Breast epithelium (tissue), 4 donors: ENCODE data around the gene HOXC5. TPM values are rescaled to one million over a fixed set of nuclear protein-coding genes. Genes with fewer than 3 reads are reported as not detected.

ENCODE experiments used
- DNase-seq, 2 donors: peaks; one replicate each; pipeline ENCODE4 v3.0.0-alpha.2; 2019; ENCODE audit warnings: low spot score in 2 of 2
- H3K27ac ChIP-seq, 2 donors: fragments of 200-600 bp; sonication (generic) in 1 of 2; one replicate each; pipeline ENCODE4 v1.5.1; 2016 to 2019; ENCODE audit warnings: mild to moderate bottlenecking in 1 of 2
- H3K27me3 ChIP-seq, 2 donors: fragments of 200-600 bp; sonication (generic) in 1 of 2; one replicate each; pipeline versions ENCODE4 v1.5.1 to v1.6.0; 2017 to 2019; ENCODE audit warnings: control low read depth in 1 of 2, mild to moderate bottlenecking in 1 of 2
- H3K36me3 ChIP-seq: fragments of 200-600 bp; one replicate; pipeline ENCODE4 v1.5.1; 2019
- H3K4me1 ChIP-seq, 2 donors: fragments of 200-600 bp; sonication (generic); one replicate each; pipeline ENCODE4 v1.5.1; 2016 to 2019; ENCODE audit warnings: control low read depth in 1 of 2
- H3K4me3 ChIP-seq, 3 donors: fragments of 200-600 bp; sonication (generic); 1 replicate in 2 of 3; 2 replicates in 1 of 3; pipeline ENCODE4 v1.5.1; 2016 to 2019; ENCODE audit warnings: mild to moderate bottlenecking in 3 of 3, moderate library complexity in 2 of 3
- H3K9me3 ChIP-seq, 2 donors: fragments of 200-600 bp; sonication (generic) in 1 of 2; one replicate each; pipeline ENCODE4 v1.5.1; 2016 to 2019; ENCODE audit warnings: control low read depth in 1 of 2
- POLR2A ChIP-seq: fragments of 450-650 bp; IDR thresholded peaks from one replicate; pipeline ENCODE4 v1.6.1; 2016; ENCODE audit warnings: antibody characterized with exemption, mild to moderate bottlenecking, moderate library complexity
- POLR2AphosphoS5 ChIP-seq, 3 donors: sonication (generic); formaldehyde crosslinking; IDR thresholded peaks; one replicate each; pipeline ENCODE4 v1.6.1; 2017; ENCODE audit warnings: antibody characterized with exemption in 3 of 3
- intact Hi-C: fragments of 100-400 bp; cut with DNase I; formaldehyde crosslinking; loops from one replicate; pipeline ENCODE4 v1.15.1; 2023; ENCODE audit warnings: low total_unique reads
- total RNA-seq, 3 donors: library from RNA; depleted of rRNA; stranded (reverse); fragments of >200 nt; gene quantifications; one replicate each; pipeline ENCODE4 v1.1.0, GENCODE V29; 2016
- TF ChIP-seq, protein P1 (sequence below), 3 donors: fragments of 450-650 bp; IDR thresholded peaks; one replicate each; pipeline ENCODE4 v1.5.1; 2016 to 2017; ENCODE audit warnings: antibody characterized with exemption in 3 of 3, mild to moderate bottlenecking in 3 of 3, moderate library complexity in 3 of 3

The HOXC5 gene
- total RNA-seq, 3 donors from 2014 or later, result 0.73 to 0.98 (median 0.96) TPM

DNA sequence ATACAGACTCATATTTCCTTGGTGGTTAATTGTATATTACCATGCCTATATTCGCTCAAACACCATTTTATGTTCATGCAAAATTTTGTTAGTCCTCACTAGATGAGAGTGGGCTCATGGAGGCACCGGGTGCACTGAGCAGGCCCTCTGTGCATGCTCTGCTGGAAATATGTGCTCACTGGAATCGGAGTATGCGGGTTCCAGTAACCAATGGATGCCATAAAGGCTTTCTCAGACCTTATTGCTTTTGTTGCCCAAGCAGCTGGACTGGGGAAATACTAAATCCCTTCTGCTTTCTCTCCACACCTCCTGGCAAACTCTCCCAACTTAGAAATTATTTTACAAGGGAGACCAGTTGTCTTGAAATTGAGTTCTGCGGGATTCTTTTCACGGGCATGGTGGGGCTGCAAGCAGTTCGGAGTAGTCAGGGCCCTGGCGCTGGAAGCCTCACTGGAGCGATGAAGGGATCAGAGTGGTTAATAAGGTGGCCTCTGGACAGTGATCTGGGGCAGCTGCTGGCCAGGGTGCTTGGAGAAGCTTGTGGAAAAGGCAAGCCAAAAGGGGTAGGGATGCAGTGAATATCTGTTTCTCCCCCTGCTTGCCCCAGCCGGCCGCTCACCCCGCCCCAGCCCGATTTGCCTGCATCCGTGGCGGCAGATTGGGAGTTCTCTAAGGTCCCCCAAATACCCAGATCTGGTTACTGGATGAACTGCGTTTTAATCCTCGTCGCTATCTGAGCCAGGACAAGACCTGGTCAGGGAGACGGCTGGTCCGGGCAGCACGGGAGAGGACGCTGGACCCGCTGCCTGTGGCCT is 12.1 kb upstream of the HOXC5 start:
- peaks cover 0 to 16% of the 10 kb centered on the region in 2 donors for H3K4me1 ChIP-seq
- peak overlapping the region; percentile 99 for H3K27ac ChIP-seq
- no peaks in the 10 kb centered on the region for H3K36me3 ChIP-seq
- H3K27me3 ChIP-seq, result no peaks in the 10 kb centered on the region
- intact Hi-C loops, result no loop called here
- TF ChIP-seq POLR2AphosphoS5 (IDR thresholded peaks at IDR 0.05) (no peak), POLR2A (no peak)
- TF ChIP-seq, protein P1, sequence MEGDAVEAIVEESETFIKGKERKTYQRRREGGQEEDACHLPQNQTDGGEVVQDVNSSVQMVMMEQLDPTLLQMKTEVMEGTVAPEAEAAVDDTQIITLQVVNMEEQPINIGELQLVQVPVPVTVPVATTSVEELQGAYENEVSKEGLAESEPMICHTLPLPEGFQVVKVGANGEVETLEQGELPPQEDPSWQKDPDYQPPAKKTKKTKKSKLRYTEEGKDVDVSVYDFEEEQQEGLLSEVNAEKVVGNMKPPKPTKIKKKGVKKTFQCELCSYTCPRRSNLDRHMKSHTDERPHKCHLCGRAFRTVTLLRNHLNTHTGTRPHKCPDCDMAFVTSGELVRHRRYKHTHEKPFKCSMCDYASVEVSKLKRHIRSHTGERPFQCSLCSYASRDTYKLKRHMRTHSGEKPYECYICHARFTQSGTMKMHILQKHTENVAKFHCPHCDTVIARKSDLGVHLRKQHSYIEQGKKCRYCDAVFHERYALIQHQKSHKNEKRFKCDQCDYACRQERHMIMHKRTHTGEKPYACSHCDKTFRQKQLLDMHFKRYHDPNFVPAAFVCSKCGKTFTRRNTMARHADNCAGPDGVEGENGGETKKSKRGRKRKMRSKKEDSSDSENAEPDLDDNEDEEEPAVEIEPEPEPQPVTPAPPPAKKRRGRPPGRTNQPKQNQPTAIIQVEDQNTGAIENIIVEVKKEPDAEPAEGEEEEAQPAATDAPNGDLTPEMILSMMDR (IDR thresholded peaks at IDR 0.05), result no peak
- no peak for DNase-seq
- peak overlapping the region; percentile 65 to 80 (median 71) for H3K4me3 ChIP-seq
- H3K9me3 ChIP-seq, result no peaks in the 10 kb centered on the region

DNA sequence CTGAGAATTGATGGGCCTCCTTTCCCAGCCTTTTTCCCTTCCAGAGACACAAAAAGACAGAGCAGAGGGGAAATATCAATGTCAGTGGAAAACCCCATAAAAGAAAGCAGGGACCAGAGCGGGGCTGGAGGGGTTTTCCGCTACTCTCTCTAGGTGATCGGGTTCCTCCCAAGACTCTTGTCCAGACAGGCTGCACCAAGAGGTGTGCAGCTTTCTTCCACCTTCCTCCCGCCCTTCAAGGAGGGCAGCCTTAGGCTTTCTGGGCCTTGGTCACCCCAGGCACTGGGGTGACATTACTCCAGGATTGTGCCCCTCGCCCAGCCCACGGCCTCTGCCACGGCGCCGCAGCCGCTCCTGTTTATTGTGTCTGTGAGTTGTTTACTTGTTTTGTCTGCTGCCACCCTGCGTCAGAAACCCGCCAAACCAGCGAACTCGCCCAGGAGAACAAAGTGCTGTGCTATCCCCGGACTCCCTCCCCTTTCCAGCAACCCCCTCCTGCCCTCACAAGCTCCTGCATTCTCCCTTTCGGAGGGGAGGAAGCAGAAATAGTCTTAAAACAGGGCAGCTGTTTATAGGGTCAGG is 11.3 kb upstream of the HOXC5 start:
- intact Hi-C loops, result no loop called here

DNA sequence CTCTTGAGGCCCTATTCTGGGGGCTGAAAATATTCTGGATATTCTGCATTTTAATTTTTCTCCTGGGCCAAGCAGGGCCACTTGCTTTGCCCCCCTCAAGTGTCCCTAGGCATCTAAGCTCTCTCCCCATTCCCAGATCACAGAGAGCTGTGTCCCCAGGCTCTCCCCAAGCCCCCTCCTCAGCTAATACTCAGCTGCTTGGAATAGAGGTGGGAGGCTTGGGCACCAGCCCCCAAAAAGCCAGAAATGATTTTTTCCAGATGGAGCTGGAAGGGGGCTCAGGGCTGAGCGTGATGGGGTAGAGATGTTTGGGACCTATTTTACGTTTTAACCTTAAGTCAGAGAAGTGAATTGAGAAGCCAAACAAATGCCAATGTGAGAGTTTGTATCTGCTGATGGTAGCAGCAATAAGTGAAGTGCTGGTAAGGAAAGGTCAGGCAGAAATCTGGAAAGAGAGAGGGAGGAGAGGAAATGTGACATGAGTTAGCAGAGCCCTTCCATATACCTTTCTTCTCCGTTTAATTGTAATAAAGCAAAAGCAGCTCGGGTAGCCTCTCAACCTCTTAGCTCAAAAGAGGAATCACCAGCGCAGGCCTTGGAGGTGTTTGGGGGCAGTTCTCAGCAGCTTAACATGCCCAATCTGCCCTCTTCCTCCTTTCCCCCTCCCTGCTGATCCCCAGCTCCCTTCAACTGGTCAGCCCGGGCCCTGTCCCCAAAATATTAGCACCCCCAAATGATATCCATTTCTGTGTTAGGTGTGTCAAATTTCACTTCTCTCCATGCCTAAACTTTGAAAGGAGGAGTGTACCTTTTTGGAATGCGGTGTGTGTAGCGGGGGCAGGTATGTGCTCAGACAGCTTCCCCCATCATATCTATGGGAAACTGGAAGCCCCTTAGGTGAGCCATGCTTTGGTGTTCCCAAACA is 9.6 kb upstream of the HOXC5 start:
- Histone ChIP-seq H3K4me3 (peak overlapping the region; percentile 30 to 60 (median 30)), H3K9me3 (no peaks in the 10 kb centered on the region), H3K36me3 (no peaks in the 10 kb centered on the region), H3K4me1 (peaks cover 0 to 16% of the 10 kb centered on the region in 2 donors), H3K27me3 (no peaks in the 10 kb centered on the region), H3K27ac (peak overlapping the region; percentile 99)
- intact Hi-C loops, result no loop called here
- DNase-seq, result no peak
- TF ChIP-seq POLR2A (no peak), POLR2AphosphoS5 (IDR thresholded peaks at IDR 0.05) (no peak)
- TF ChIP-seq, protein P1 (IDR thresholded peaks at IDR 0.05), result no peak

More for the DNA sequence above, 11.3 kb upstream of the HOXC5 start:
- no peaks in the 10 kb centered on the region for H3K36me3 ChIP-seq
- H3K9me3 ChIP-seq, result no peaks in the 10 kb centered on the region
- peaks cover 0 to 16% of the 10 kb centered on the region in 2 donors for H3K4me1 ChIP-seq
- H3K4me3 ChIP-seq, result peak overlapping the region; percentile 65 to 80 (median 71)
- H3K27ac ChIP-seq, result peak overlapping the region; percentile 99
- no peaks in the 10 kb centered on the region for H3K27me3 ChIP-seq
- DNase-seq, result peak in 1 of 2 donors; percentile 59
- TF ChIP-seq POLR2AphosphoS5 (IDR thresholded peaks at IDR 0.05), result no peak
- no peak for TF ChIP-seq POLR2A
- TF ChIP-seq, protein P1 (IDR thresholded peaks at IDR 0.05), result peak in 2 of 3 donors; percentile 9 to 16

DNA sequence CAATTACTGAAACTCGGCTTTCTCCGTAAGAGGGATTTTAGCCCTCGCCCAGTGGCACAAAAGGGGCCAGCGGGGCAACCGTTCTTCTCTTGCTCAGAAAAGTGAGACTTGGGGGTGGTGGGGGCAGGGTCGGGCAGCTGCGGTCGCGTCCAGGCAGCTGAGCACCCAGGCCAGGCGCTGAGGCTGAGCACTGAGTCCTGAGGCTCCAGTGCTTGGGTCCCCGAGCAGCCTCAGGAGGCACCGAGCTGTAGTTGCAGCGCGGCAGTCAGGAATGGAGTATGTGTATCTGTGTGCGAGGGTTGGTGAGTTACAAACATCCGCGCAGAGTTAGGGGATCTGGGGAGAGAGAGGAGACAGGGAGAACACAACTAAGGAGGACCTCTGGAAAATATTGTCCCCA is 8.7 kb upstream of the HOXC5 start:
- intact Hi-C loops, result no loop called here
- Histone ChIP-seq H3K9me3 (no peaks in the 10 kb centered on the region), H3K4me1 (peaks cover 0 to 20% of the 10 kb centered on the region in 2 donors), H3K4me3 (peak overlapping the region; percentile 30 to 60 (median 30)), H3K27ac (peak overlapping the region; percentile 99), H3K27me3 (no peaks in the 10 kb centered on the region), H3K36me3 (no peaks in the 10 kb centered on the region)
- TF ChIP-seq, protein P1 (IDR thresholded peaks at IDR 0.05), result no peak
- TF ChIP-seq POLR2AphosphoS5 (IDR thresholded peaks at IDR 0.05) (no peak), POLR2A (no peak)
- DNase-seq, result peak in 1 of 2 donors; percentile 47
